Bronchial epithelial cell (primary cell): ENCODE data around the gene SEC22A. TPM values are rescaled to one million over a fixed set of nuclear protein-coding genes. Genes with fewer than 3 reads are reported as not detected.
A peak's percentile ranks its signal among the peaks of the same experiment; 100 is the strongest.

Experiments
- DNase-seq: peaks from one replicate; pipeline ENCODE4 v3.0.0-alpha.2; 2010; ENCODE audit warnings: low read depth
- FAIRE-seq: peaks from 2 replicates; lab custom pipeline; 2011; peaks lifted over from hg19 to GRCh38; lab: Jason Lieb, UNC
- H3K27me3 ChIP-seq: 2 replicates; pipeline ENCODE4 v1.5.1; 2011; ENCODE audit warnings: low read length; ENCODE audit not compliant: control insufficient read depth, insufficient read depth
- H3K36me3 ChIP-seq: 2 replicates; pipeline ENCODE4 v1.5.1; 2011; ENCODE audit warnings: low read length; ENCODE audit not compliant: control insufficient read depth, insufficient read depth
- H3K4me3 ChIP-seq: 2 replicates; pipeline ENCODE4 v1.5.1; 2011; ENCODE audit warnings: mild to moderate bottlenecking, low read depth, low read length, control low read depth
- CTCF ChIP-seq: IDR thresholded peaks from 2 replicates; pipeline ENCODE4 v1.5.1; 2011; ENCODE audit warnings: mild to moderate bottlenecking, moderate library complexity, low read length, control low read depth, inconsistent platforms; ENCODE audit not compliant: insufficient read depth, severe bottlenecking
- total RNA-seq: library from RNA; depleted of rRNA; stranded (reverse); fragments of >200 nt; gene quantifications from 2 replicates; pipeline ENCODE4 v1.2.1, GENCODE V29; 2014

Gene SEC22A
- total RNA-seq, 1 donor from 2014 or later: 44.0 TPM

DNA sequence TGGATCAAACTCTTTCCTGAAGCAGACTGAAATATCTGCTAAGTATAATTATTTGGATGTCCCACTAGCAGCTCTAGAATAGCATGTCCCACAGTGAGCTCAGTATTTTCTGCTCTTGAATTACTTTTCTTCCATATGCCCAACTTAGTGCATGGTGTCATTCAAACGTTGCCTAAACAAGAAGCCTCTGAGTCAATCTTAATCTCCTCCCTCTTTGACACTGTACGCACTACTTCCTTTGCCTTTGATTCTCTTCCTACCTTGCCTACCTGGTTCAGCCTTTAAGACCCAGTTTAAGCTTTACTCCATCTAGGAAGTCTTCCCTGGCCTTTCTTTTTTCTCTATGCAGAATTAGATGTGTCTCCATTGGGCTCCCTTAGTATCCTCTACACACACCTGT lies 54.5 kb downstream of the SEC22A start:
- H3K27me3 ChIP-seq: no peaks in the 10 kb centered on the region
- DNase-seq (peak; percentile 85), FAIRE-seq (no peak)
- TF ChIP-seq CTCF: no peak
- no peak overlapping the region for H3K4me3 ChIP-seq
- H3K36me3 ChIP-seq: no peaks in the 10 kb centered on the region

DNA sequence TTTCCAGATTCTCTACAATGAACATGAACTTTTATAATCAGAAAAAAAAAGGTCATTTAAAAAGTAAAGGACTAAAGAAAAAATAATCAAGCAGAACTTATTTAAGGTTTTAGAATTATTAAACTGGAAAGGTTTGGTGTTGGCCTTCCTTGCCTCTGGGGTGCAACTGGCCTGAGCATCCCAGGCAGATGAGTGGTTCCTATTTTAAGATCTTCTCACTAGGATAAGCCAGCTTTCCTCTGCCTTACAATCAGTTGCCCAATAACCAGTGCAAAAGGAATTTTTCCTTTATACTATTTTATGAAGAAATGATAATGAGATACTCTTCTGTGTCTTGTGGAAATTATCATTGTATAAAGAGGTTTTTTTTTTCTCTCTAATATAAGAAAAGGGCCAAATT lies 56.6 kb downstream of the SEC22A start:
- no peak overlapping the region for H3K4me3 ChIP-seq
- FAIRE-seq: no peak
- no peaks in the 10 kb centered on the region for H3K27me3 ChIP-seq
- no peaks in the 10 kb centered on the region for H3K36me3 ChIP-seq
- DNase-seq: no peak
- TF ChIP-seq CTCF: no peak

GRCh38 chr3:123258811-123259420 lies 57.2 kb downstream of the SEC22A start:
- no peak overlapping the region for H3K4me3 ChIP-seq
- DNase-seq (peak; percentile 57), FAIRE-seq (no peak)
- H3K36me3 ChIP-seq: no peaks in the 10 kb centered on the region
- peak; percentile 35 for TF ChIP-seq CTCF
- H3K27me3 ChIP-seq: no peaks in the 10 kb centered on the region

DNA sequence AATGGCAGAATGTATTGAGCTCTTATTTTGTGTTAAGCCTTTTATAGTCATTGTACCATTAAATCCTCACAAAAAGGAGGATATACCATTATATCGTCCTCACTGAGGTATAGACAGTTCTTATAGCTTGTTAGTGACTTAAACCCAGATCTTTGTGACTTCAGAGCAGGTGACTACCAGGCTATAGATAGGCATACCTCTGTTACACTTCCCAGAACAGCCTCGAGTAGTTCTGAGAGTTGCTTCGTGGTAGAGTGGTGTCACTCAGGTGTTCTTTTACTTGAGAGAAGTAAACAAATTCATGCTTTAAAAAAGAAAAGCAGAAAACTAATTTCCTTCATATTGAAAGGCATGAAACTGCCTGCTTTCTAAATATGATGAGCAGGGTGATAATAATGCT lies 59.9 kb downstream of the SEC22A start:
- no peak for DNase-seq
- H3K27me3 ChIP-seq: no peaks in the 10 kb centered on the region
- no peaks in the 10 kb centered on the region for H3K36me3 ChIP-seq
- no peak for FAIRE-seq
- H3K4me3 ChIP-seq: no peak overlapping the region
- TF ChIP-seq CTCF: no peak

DNA sequence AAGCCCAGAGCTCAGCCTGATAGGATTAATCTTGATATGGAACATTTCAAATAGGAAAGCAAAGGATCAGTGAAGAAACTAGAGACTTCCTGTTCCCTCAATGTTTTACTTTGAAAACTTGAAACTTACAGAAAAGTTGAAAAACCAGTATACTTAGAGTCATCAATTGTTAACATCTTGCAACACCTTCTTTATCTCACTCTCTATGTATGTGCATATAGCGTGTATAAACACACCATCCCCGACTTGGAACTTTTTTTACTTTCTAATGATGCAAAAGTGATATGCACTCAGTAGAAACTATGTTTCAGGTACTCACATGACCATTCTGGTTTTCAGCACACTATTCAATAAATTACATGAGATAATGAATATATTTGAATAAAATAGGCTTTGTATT lies 60.5 kb downstream of the SEC22A start:
- Histone ChIP-seq H3K4me3 (no peak overlapping the region), H3K27me3 (no peaks in the 10 kb centered on the region), H3K36me3 (no peaks in the 10 kb centered on the region)
- TF ChIP-seq CTCF: no peak
- DNase-seq (peak; percentile 56), FAIRE-seq (no peak)

DNA sequence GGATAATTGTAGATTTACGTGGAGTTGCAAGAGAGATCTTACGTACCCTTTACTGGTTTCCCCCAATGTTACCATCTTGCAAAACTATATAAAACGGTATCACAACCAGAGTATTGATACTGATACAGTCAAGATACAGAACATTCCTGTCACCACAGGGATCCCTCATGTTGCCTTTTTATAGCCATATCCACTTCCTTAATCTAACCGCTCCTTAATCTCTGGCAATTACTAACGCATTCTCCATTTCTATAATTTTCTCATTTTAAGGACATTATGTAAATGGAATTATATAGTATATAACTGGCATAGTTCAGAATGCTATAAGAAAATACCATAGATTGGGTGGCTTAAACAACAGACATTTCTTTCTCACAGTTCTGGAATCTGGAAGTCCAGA lies 61.1 kb downstream of the SEC22A start:
- H3K4me3 ChIP-seq: no peak overlapping the region
- FAIRE-seq: no peak
- no peaks in the 10 kb centered on the region for H3K36me3 ChIP-seq
- H3K27me3 ChIP-seq: no peaks in the 10 kb centered on the region
- DNase-seq: no peak
- TF ChIP-seq CTCF: no peak
